Right atrium auricular region (tissue), 2 donors: ENCODE results near the gene TASOR. TPM values are rescaled to one million over a fixed set of nuclear protein-coding genes. Genes with fewer than 3 reads are reported as not detected.

ENCODE experiments used
- DNase-seq: peaks from one replicate; pipeline ENCODE4 v3.0.0-alpha.2; 2019; ENCODE audit warnings: low spot score
- H3K27ac ChIP-seq, 2 donors: fragments of 200-600 bp; sonication (generic); 1 replicate in 1 of 2; 2 replicates in 1 of 2; pipeline ENCODE4 v1.5.1; 2016 to 2019
- H3K27me3 ChIP-seq, 2 donors: fragments of 200-600 bp; sonication (generic); one replicate each; pipeline versions ENCODE4 v1.5.1 to v1.6.0; 2017 to 2019
- H3K36me3 ChIP-seq: fragments of 200-600 bp; sonication (generic); one replicate; pipeline ENCODE4 v1.5.1; 2016
- H3K4me1 ChIP-seq, 2 donors: fragments of 200-600 bp; sonication (generic); one replicate each; pipeline versions ENCODE4 v1.5.1 to v1.6.0; 2017 to 2019
- H3K4me3 ChIP-seq, 2 donors: fragments of 200-600 bp; sonication (generic); 1 replicate in 1 of 2; 2 replicates in 1 of 2; pipeline ENCODE4 v1.5.1; 2017 to 2019; ENCODE audit warnings: mild to moderate bottlenecking in 1 of 2, moderate library complexity in 1 of 2
- H3K9me3 ChIP-seq, 2 donors: fragments of 200-600 bp; sonication (generic); one replicate each; pipeline ENCODE4 v1.5.1; 2019
- total RNA-seq, 2 donors: library from RNA; depleted of rRNA; stranded (reverse); fragments of >200 nt; gene quantifications; one replicate each; pipeline ENCODE4 v1.1.0, GENCODE V29; 2016
- TF ChIP-seq, protein P1 (sequence below), 2 donors: fragments of 200-600 bp; sonication (generic); IDR thresholded peaks; one replicate each; pipeline ENCODE4 v1.5.1; 2019; ENCODE audit warnings: antibody characterized with exemption in 2 of 2

Gene TASOR
- total RNA-seq, 2 donors from 2014 or later: 29.1 to 39.5 TPM

DNA sequence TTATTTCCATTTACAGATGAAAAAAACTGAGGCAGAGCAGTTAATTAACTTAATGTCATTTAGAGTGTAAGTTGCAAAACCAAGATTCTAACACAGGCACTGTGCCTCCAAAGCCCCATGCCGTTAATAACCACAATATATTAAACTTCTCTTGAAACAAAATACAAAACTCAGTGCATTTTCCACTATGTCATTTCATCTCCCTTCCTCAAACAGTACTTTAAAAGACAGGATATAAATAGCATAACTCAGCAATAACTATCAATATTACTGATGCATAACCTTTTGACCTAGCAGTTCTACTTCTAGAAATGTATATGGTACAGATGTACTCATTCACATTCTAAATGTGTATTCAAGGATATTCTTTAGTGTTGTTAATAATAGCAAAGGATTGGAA is 5.1 kb upstream of the TASOR start:
- no peak for DNase-seq
- no peaks in the 10 kb centered on the region for H3K9me3 ChIP-seq
- peaks cover 0 to 5% of the 10 kb centered on the region in 2 donors for H3K4me1 ChIP-seq
- H3K27me3 ChIP-seq: no peaks in the 10 kb centered on the region
- no peaks in the 10 kb centered on the region for H3K36me3 ChIP-seq
- no peak overlapping the region for H3K27ac ChIP-seq
- TF ChIP-seq, protein P1, sequence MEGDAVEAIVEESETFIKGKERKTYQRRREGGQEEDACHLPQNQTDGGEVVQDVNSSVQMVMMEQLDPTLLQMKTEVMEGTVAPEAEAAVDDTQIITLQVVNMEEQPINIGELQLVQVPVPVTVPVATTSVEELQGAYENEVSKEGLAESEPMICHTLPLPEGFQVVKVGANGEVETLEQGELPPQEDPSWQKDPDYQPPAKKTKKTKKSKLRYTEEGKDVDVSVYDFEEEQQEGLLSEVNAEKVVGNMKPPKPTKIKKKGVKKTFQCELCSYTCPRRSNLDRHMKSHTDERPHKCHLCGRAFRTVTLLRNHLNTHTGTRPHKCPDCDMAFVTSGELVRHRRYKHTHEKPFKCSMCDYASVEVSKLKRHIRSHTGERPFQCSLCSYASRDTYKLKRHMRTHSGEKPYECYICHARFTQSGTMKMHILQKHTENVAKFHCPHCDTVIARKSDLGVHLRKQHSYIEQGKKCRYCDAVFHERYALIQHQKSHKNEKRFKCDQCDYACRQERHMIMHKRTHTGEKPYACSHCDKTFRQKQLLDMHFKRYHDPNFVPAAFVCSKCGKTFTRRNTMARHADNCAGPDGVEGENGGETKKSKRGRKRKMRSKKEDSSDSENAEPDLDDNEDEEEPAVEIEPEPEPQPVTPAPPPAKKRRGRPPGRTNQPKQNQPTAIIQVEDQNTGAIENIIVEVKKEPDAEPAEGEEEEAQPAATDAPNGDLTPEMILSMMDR (IDR thresholded peaks at IDR 0.05): no peak
- H3K4me3 ChIP-seq: no peak overlapping the region

DNA sequence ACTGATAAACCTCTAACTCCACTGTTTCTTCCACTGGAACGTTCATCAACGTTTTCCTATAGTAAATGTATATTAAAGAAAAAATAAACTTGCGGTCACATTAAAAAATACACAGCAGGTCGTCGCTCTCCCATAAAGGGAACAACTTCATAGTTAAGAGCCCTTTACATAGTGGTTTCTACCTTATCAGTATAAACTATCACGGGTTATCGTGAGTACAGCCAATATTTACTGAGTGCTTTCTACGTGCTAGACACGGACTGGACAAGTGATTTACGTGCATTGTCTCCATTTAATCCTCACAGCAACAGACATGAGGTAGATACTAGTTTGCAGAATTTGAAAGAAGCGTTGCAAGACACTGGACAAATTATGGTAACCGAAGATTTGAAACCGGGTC is 964 bp upstream of the TASOR start:
- DNase-seq: no peak
- Histone ChIP-seq H3K27ac (no peak overlapping the region), H3K27me3 (no peaks in the 10 kb centered on the region), H3K4me1 (peaks cover 0 to 19% of the 10 kb centered on the region in 2 donors), H3K36me3 (no peaks in the 10 kb centered on the region), H3K4me3 (no peak overlapping the region), H3K9me3 (no peaks in the 10 kb centered on the region)
- TF ChIP-seq, protein P1 (IDR thresholded peaks at IDR 0.05): no peak

DNA sequence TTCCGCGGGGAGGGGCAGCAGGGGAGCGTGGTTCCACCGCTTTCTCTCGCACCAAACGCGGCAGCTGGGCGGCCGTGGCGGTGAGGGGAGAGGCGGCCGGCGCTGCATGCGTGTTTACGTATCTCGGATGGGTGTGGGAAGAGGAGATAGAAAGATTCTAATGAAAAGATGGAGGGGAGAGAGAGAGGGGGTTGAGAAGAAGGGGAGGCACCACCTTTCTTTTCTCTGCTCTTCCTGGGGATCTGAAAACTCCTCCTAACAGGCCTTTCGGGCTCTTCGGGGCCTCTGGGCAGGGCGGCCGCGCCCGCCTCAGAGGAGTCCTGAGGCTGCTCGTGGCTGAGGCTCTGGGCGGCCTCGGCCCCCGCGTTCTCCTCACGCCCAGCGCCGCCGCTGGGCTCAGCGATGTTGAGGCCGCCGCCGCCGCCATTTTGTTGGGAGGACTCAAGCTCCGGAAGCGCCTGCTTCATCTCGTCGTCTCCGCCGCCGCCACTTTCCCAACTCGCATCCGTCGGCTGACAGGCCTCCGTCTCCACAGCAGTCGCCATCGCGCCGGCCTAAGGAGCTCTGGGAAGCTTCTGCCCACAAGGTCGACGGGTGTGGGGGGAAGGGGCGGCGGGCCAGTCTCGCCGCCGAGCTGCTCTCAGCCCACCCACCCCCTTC is 473 bp downstream of the TASOR start:
- TF ChIP-seq, protein P1 (IDR thresholded peaks at IDR 0.05): no peak
- peak overlapping the region; percentile 98 to 100 for H3K27ac ChIP-seq
- peak overlapping the region; percentile 85 to 87 for H3K4me3 ChIP-seq
- H3K36me3 ChIP-seq: no peaks in the 10 kb centered on the region
- peaks cover 0 to 19% of the 10 kb centered on the region in 2 donors for H3K4me1 ChIP-seq
- no peaks in the 10 kb centered on the region for H3K27me3 ChIP-seq
- peak; percentile 77 for DNase-seq
- no peaks in the 10 kb centered on the region for H3K9me3 ChIP-seq

DNA sequence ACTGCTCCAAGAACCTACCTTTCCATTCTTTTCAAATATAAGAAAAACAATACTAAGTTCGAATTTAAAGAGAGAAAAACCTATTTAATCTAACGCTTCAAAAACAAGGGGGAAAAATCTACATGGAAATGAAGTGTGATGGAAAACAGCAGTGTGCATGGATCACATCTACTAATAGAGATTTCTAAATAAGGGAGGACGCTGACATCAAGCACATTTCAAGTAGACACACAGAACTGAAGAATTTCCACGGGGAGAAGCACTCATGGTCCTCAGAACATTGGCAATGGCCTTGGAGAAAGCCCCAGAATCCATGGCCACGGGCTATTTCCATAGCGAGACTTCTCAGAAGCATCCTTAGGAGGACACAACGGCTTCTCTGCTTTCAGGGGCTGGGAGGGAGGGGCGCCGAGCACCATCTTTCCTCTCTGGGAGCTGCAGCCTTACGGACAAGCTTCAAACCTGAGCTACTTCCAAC is 1.0 kb downstream of the TASOR start:
- Histone ChIP-seq H3K27me3 (no peaks in the 10 kb centered on the region), H3K4me1 (peaks cover 0 to 19% of the 10 kb centered on the region in 2 donors), H3K36me3 (no peaks in the 10 kb centered on the region), H3K4me3 (peak overlapping the region; percentile 85 to 87), H3K27ac (peak overlapping the region; percentile 98 to 100), H3K9me3 (no peaks in the 10 kb centered on the region)
- DNase-seq: no peak
- TF ChIP-seq, protein P1 (IDR thresholded peaks at IDR 0.05): no peak

DNA sequence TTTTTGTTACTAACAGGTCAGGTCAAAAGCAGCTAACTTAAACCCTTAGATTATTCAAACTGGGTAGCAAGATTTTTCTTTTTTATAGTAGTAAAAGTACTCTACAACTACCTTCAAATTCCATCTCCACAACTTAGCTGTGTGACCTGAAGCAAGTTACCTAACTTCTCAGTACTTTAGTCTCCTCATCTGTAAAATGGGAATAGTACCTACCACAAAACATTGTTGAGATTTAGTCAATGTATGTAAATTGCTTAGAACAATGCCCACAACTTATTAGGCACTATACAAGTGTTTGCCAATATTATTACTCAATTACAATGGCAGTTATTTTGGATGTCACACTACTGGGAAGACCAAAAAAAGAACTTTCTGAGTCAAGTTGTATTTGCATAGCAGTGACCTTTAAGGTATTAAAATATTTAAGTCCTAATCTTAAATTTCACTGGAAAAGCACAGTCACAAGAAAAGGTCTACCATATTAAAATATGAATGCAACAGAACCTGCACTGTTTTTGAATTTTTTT is 2.9 kb downstream of the TASOR start:
- no peak for DNase-seq
- no peak overlapping the region for H3K27ac ChIP-seq
- TF ChIP-seq, protein P1 (IDR thresholded peaks at IDR 0.05): no peak
- H3K27me3 ChIP-seq: no peaks in the 10 kb centered on the region
- no peaks in the 10 kb centered on the region for H3K9me3 ChIP-seq
- H3K36me3 ChIP-seq: no peaks in the 10 kb centered on the region
- H3K4me1 ChIP-seq: peaks cover 0 to 19% of the 10 kb centered on the region in 2 donors
- H3K4me3 ChIP-seq: no peak overlapping the region
